ENCODE measurements around the gene CCDC141.

Gene CCDC141

DNA sequence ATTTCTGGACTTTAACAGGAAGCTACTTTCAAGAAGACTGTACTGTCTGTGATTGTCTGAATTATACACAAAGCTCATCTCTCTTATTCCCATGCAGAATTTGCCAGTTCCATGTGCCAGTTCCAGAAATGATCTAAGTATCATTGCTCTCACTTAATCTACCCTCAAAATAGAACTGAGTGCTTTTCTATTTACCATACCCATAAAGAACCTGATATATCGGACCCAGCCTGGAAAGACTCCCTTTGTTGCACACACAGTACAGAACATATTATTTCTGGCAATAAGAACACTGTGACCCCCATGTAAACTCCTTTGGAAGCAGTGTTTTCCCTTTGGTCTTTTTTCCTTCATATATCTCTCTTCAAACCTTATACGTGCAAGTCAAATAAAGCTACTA is 140.4 kb downstream of the CCDC141 start:
- no peak for DNase-seq

DNA sequence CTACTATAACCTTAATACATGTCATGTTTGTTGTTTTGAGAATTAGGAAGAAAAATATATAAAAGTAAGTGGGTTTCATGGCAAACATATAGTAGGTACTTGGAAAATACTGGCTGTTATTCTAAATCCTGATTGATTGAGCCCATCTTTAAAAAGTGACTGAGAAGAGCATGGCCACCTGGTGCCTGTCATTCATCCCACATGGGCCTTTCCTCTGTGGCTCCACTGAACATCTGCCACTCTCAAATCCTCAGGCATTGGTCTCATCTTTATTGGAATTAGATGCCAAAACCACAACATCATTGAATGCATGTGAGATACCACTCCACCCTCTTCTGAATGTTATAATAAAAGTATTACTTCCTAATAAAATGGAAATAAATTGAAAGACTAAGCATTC is 141.1 kb downstream of the CCDC141 start:
- DNase-seq: no peak

DNA sequence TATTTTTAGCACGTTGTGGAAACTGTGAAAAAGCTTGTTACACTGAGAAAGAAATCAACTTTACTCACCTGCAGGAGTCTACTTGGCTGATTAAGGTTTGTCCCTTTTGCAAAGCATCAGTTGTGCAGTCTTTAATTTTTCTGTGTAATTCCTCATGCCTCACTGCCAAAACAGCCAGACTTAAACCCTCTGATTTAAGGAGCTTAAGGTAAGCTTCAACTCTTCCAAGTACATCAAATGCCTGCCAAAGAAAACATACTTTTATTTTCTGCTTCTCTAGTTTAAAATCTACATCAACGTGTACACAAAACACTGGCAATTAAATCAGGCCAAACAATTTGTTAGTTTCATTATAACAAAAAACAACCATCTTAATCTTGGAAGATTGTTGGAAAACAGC is 144.7 kb downstream of the CCDC141 start:
- no peak for DNase-seq

DNA sequence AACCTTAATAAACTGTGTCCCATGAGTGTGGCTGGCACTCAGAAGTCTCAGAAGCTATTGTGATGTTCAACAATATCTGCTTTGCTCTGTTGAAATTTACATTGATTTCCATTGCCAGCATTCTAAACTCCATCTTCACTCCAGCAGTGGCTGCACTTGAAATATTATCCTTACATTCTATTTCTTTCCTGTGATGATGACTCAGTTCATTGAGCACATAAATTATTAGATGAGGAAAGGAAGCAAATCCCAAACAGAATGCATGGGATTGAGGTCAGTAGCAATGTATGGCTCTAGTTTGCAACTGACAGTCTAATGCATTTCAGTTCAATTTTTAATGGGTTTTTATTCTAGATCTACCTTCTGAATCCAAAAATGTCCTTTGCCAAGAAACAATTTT is 150.3 kb downstream of the CCDC141 start:
- no peak for DNase-seq

DNA sequence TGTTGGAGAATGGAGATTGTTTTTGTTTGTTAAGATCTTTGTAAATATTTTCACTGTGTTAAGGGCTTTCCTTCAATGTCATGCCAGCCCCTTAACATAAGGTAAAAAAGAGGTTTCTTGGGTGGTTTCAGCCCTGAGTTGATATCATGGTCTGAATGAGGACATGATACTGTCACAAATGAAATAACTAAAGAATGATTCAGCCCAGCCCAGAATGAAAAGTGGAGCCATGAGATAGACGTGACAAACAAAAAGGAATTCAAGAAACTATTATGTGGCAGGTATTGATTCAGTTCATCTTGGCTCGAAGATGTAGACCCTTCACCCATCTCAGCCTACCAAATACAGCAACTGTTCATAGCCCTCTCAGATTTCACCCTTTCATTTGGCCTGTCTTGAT is 154.1 kb downstream of the CCDC141 start:
- no peak for DNase-seq

DNA sequence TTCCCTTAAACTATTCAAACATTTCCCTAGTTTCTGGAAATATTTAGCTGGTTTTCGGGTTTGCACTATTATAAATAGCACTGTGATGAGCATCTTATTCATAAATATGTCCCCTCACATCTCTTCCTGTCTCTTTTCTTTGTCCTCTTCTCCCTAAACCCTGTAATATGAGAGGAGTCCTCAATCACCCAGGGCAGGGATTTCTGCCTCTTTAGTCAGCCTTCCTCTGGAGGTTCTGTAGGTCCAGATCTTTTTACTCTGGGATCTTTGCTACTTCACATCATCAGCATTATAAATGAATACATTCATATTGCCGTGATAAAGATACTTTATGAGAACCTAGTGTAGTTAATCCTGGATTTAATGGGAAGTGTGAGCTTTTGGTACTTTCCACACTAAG is 154.8 kb downstream of the CCDC141 start:
- no peak for DNase-seq

DNA sequence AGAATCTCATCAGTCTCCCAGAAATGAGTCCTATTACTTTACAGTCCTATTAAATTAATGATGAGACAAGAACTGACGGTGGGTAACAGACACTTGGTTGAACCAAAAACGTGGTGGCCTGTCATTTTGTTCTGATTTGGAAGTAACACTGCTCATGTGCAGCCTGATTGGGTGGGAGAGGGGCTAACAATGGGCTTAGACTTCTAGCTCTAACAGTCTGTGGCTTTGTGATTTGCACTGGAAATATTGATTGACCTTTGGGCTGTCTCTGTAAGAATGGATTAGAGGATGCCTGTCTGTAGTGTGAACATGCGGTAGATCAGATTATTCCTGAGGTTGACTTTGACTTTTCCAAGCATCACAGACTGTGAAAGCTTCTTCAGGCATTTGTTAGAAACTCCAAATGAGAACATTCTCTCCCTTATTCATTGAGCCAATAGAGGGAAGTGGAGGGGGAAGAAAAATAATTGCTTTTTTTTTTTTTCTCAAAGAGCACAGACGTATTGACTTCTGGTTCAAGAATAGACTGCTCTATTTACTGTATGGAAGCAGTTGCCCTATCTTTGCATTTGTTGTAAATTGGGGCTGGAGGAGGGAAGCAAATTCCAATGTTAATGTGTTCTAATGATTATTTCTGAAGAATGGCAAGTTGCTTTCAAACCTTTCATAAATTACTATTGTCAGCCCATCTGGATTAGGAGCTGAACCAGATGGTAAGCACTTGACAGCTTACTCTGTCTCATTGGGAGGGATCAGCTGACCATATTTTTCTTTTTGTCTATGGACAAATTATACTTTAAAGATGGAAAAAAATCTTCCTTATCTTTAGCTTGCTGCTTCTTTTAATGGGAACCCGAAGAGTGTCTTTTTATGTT is 156.9 kb downstream of the CCDC141 start:
- DNase-seq: no peak

DNA sequence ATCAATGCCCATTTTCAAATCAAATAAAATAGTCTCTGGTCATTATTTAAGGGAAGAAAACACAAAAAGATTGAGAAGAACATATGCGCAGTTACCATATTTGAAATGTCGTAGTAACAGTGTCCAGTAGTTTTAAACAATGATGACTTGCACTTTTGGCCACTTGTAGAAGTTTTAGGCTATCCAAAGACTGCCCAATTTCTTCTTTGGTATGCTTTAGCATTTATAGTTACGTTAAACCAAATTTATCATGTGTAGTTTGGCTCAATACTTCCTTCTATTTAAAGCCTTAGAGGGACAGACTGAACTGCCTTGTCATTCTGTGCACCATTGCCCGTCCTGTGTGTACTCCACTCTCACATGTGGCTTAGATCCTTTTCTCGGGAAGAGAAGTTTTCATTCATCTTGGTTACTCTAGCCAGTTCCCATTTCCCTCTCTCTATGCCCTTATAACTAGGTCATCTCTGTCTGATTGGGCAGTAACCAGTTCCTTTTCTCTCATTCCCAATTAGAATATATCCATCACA is 157.9 kb downstream of the CCDC141 start:
- DNase-seq: no peak

DNA sequence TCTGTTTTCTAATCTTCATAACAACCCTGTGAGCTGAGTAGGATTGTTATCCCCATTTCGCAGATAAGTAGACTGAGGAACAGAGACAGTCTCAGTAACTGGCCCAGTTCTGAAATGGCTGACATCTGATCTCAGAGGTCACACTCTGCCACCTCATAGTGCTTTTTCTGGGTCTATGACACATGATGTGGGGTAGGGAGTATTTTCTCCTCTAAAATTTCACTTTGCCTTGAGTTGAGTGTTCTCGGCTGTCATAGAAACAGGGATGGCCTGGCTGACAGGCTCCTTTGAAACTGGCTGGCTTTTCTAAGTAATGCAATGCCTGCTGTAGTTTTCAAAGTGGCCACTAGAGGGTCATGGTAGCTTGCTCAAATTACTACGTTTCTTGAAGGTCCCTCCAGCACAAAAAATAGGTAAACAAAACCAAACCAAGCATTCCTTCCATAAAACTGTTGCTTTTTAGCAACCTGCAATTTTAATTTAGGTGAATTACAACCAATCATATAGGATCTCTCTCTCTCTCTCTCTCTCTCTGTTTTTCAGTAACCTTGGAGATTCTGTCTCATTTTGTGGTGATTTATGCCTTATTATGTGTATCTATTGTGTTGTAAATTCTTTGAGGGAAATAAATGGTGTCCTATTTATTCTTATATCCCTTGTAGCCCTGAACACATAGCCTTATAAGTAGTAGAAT is 158.5 kb downstream of the CCDC141 start:
- peak; percentile 74 for DNase-seq

DNA sequence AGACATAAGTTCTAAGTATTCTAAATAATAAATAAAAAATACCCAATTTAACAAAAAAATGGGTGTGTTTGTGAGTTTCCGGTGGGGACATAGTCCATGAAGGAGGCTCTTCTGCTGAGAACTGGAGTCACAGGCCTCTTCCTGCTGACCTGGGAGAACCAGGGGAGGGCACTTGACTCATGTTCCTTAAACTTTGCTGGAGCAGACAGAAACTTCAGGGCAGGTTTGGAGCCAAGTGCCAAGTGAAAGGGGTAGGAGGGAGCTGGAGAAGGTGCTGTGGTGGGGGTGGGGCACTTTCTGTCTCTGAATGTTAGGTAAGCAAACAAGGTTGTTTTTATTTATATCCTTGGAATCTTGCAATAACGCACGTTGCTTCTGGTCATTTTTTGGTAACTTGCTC is 163.9 kb downstream of the CCDC141 start:
- no peak for DNase-seq

DNA sequence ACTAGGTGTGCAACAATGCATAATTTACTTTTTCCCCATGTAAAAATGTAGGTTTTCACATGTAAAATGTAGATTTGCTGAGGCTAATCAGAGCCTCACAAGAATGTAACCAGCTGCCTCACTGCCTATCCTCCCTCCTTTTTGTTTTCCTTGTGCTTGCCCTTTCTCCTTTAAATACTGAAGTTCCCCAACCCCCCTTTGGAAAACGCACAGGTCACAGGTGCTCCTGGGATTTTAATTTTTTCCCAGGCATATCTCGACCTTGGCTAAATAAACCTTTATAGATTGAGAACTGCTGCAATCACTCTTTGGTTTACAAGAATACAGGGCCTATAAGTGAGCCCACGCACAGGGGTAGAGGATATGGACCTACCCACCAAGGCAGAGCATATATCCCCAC is 165.5 kb downstream of the CCDC141 start:
- DNase-seq: no peak

DNA sequence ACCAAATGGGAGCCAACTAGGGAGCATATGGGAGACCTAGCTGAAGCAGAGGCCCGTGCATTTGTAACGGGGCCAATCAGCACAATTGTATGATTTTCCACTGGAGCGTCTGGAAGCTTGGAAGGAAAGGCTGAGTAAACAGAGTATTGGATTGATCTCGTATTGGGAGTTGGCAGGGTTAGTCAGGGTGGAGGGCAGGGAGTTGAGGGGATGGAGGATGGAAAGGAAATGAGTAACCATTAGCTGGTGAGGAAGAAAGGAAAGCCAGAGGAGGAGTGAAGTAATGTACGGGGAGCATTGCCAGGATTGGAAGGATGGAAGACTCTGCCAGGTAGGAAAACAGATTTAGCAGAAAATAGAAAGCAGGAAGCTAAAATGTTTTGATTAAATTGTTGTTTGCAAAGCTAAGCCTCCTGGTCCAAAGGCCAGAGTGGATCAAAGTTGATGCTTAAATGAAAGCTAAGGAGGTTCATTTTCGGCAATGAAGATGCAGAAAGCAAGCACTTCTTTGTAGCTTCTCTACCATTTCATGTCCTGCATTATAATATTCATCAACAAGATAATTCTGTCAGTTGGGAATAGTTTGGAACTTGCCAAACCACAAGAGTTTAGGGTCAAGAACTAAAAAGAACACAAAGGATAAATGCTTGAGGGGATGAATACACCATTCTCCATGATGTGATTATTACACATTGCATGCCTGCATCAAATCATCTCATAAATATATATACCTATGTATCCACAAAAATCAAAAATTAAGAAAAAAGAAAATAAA is 167.1 kb downstream of the CCDC141 start:
- no peak for DNase-seq

DNA sequence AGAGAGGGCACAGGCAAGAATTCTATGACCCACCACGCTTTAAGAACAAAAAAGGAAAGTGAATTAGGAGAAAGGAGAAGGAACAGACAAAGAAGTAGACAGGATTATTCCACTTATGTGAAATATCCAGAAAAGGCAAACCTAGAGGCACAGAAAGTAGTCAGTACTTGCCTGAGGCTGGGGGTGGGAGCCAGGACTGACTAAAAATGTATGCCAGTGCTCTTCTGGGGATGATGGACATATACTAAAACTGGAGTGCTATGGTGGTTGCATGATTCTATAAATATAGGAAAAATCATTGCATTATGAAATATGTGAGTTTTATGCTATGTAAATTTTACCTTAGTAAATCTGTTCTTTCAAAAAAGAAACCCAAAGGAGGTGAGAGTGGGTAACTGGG is 168.9 kb downstream of the CCDC141 start:
- DNase-seq: no peak

DNA sequence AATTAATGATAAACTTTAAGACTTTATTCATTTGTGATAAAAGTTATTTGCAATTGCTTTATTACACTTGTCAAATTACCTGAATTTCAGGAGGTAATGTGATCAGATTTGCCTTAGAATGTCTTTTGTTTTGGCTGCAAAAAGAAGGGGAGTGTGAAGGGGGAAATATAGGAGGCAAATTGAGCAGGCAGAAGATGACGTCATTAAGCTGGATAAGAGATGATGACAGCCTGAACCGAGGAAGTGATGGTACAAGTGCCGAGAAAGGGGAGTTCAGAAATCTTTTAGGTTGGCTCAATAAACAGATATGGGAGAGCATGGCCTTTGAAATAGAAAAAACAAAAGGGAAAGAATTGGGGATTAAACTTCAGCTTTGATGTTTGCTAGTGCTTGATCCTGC is 169.7 kb downstream of the CCDC141 start:
- DNase-seq: no peak

DNA sequence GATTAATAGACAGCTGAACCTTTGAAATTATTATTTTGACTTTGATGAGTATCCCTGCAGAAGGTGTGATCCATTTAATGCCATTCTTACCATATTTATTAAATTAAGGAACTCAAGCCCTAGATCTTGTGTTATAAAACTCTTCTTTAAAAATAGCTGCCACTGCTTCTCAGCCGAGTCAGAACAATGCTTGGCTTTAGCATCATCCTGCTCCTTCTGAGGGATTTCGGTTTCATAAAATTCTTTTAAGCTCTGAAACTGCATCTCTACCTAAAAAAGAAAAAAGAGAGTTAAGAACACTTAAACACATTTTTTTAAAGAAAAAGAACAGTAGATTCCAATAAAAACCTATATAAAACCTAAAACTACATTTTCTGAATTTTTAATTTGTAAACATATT is 172.1 kb downstream of the CCDC141 start:
- no peak for DNase-seq

DNA sequence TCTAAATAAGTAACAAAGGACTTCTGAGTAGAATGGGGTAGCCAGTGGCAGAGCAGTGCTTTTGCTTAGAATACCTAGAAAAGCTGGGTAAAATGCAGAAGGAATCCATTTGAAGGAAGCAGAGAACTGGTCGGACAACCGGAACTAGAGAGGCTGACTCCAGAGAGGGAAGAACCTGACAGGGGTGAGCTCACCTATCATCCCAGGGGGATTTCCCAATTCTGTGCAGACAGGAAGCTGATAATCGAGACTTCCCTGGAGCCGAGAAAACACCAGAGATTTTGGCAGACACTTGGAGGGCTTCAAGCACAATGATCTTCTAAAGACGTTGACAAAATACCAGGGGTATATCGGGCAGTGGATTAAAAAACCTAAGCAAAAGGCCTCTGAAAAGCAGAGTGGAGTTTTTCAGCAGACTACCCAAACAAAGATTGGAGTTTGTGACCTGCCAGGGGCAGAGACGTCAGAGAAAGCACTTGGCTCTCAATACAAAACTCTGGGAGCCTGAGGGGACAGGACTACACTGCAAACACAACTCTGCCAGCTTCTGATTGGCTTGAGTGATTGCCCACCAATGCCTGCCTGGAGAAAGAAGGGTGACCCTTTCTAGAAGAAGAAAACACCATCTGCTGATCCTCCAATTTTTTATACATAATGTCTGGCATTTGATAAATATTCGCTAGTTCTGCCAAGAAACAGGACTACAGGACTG is 175.3 kb downstream of the CCDC141 start:
- no peak for DNase-seq

DNA sequence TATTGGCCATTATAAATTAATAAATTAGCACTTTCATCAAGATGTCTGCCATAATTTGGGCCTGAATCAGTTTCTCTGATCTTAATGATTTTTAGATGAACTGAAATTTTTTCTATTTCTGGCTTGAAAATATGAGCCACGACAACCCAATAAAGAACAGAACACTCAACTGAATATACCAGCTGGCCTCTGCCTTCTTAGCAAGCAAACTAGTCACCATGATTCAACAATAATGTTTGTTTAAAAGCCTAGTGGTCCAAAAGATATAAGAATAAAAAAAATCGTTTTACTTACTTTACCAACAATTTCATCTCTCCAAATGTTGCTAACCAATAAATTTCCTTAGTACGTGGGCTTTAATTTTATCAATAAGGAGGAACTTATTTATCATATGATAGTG is 176.0 kb downstream of the CCDC141 start:
- no peak for DNase-seq

DNA sequence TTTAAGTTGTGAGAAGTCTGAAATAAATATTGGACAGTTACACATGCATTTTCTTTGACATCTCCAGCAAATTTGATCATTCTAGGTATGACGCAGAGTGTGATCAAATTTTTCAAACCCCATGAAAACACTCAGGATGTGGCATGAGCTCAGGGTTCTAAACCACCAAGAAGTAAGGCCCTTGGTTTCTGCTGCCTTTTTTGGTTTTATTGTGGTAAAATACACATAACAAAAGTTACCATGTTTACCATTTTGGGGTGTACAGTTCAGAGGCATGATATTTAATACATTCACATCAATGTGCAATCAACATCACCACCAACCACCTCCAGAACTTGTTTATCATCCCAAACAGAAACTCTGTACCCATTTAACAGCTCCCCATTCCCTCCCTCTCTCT is 178.4 kb downstream of the CCDC141 start:
- DNase-seq: no peak

DNA sequence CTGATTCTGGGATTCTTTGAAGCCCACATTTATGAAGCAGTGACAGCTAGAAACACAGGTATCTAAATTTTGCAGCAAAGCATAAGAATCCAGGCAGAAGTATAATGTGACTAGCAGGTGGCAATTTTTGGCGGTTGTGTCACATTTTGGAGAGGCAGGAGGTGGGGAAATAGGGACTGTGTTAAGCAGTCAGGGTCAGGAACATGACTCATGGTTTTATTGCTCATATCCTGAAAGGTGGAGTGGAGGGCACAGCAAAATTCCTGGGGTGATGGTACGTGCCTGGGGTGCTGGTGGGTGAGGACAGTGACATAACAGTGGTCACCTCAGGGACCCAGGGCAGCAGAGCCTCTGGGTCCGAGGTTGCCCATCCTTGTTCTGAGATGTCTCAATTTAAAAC is 179.2 kb downstream of the CCDC141 start:
- DNase-seq: no peak

DNA sequence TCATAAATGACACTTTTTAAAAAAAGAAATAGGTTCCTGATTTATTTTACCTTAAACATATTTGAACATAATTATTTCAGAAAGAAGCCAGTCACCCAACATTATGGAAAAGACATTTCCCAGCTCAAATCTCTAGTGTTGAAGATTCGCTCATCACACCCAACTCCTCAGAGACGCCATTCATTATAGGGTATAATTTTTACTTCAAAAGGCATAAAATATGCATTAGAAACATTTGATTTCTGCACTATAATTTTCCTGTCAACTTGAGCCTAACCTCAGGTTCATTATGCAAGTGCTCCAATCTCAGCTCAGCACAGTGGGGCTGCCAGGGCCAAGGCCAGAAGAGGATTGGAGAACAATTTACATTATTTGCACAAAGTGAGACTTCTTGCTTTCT is 183.9 kb downstream of the CCDC141 start:
- no peak for DNase-seq

DNA sequence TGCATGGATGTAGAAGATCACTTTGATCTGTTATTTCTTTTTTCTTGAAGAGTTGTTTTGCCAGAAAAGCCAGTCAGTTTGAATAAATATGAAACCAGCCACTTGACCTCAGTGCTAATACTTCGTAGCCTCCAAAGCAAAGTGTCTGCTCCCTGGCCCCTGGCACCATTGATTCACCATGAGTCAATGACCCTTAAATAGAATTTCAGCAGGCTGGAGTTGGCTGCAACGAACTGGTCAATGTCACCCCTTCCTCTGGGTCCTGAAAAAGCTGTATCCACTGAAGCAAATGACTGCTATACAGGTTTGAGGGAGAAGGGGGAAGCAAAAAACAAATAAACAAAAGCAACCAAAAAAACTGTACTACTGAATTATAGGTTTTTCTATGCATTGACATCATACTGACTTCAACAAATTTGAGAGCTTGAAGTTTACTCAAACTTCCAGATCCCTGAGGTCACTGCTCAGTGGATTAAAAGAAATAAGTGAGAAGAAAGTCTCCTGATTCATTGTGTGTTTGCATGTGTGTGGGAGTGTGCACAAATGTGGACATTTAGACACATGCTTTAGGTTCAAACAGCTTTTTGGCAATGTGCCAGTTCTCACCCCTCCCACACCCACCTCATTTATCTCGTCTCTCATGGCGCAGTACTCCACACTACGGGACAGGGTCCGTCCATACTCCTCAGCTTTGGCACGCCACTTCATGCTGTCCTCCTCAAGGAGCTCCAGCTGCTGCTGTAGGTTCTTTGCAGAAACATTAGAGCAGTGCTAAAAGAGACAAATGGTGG is 184.6 kb downstream of the CCDC141 start:
- no peak for DNase-seq
